Measurements from ENCODE around the gene PAQR4. TPM values are rescaled to one million over a fixed set of nuclear protein-coding genes. Genes with fewer than 3 reads are reported as not detected.

PAQR4 gene
- polyA plus RNA-seq, 1 of the 3 experiments (the other 2 are of a cell fraction): 8.8 TPM

DNA sequence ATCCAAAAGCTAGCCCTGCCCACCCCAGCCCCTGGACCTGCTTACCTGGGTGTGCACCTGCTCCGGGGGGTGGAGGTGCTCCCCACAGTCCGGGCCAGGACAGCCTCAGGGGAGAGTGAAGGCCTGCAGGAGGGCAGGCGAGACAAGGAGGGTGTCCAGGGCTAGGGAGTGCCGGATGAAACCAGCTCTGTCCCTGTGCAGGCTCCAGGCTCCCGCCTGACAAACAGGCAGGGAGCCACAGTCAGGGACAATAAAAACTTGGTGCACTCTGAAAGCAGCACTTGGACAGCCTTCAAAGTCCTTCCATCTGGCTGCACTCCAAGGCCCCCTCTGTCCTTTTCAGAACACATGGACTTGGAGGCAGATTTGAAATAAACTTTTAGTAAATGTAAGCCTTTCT lies 3.9 kb downstream of the PAQR4 start:
- no peaks in the 10 kb centered on the region for H3K9me2 ChIP-seq
- H4K20me1 ChIP-seq (ENCODE audit: insufficient read depth): peaks cover 31% of the 10 kb centered on the region; the same call in 1 of the 2 replicates
- peaks cover 8% of the 10 kb centered on the region for H3F3A ChIP-seq (replicated peaks; ENCODE audit: insufficient read depth)
- no peaks in the 10 kb centered on the region for H3K36me3 ChIP-seq (replicated peaks in 1 of 2; ENCODE audit: control insufficient read depth in 1 of 2, insufficient read depth in 2 of 2, low read length in 1 of 2)
- ChIA-PET CTCF (interaction anchor here (2.0 to 2.3 kb wide), 2 partner anchors 10 to 58 kb away, joined by 7 to 12 read pairs; partner anchors contain the start of gene KREMEN2), POLR2A (no interaction called here)
- H3K27me3 ChIP-seq (ENCODE audit: insufficient read depth): no peaks in the 10 kb centered on the region
- no peak overlapping the region for H3K9ac ChIP-seq
- no peak overlapping the region; a peak in 1 of 4 replicates for H3K27ac ChIP-seq (ENCODE audit: low read depth in 2 of 2, low read length in 1 of 2)
- no CpG with 5 or more reads among the region's 5 CpGs for WGBS (ENCODE audit: low lambda C conversion rate)
- H3K79me2 ChIP-seq (ENCODE audit: insufficient read depth): peaks cover 4% of the 10 kb centered on the region; the same call in 1 of the 2 replicates
- no peak for DNase-seq
- no peaks in the 10 kb centered on the region for H3K9me3 ChIP-seq
- no peak overlapping the region for H3K4me2 ChIP-seq
- H2AFZ ChIP-seq (ENCODE audit: low read depth): no peak overlapping the region
- TF ChIP-seq NFIC (IDR thresholded peaks at IDR 0.05; ENCODE audit: borderline replicate concordance) (no peak), RAD21 (IDR thresholded peaks at IDR 0.05; ENCODE audit: low read length) (no peak), GABPA (IDR thresholded peaks at IDR 0.05; ENCODE audit: low read depth) (no peak), MEF2A (IDR thresholded peaks at IDR 0.05; ENCODE audit: borderline replicate concordance, low read depth) (no peak), YY1 (IDR thresholded peaks at IDR 0.05; ENCODE audit: low read depth) (no peak), POLR2AphosphoS5 (IDR thresholded peaks at IDR 0.05; ENCODE audit: low read depth, low read length) (no peak), CHD2 (IDR thresholded peaks at IDR 0.05; ENCODE audit: low read length, partially characterized antibody) (no peak), CTCF (IDR thresholded peaks at IDR 0.05) (no peak), FOSL2 (IDR thresholded peaks at IDR 0.05; ENCODE audit: borderline replicate concordance, low read depth) (no peak), FOXJ3 (CRISPR knock-in tag; IDR thresholded peaks at IDR 0.05) (no peak), ELF1 (IDR thresholded peaks at IDR 0.05) (no peak), JUND (IDR thresholded peaks at IDR 0.05) (no peak), IRF3 (IDR thresholded peaks at IDR 0.05; ENCODE audit: low read depth, low read length) (no peak), SIN3A (IDR thresholded peaks at IDR 0.05; ENCODE audit: borderline replicate concordance, low read depth, low read length) (no peak), RCOR1 (IDR thresholded peaks at IDR 0.05; ENCODE audit: low read length) (no peak)
- peaks cover 0 to 36% of the 10 kb centered on the region in 2 experiments; a peak in 1 of 4 replicates for H3K4me1 ChIP-seq (ENCODE audit: control insufficient read depth in 1 of 2, insufficient read depth in 2 of 2, low read depth in 1 of 2, low read length in 1 of 2)
- no peak overlapping the region for H3K4me3 ChIP-seq (ENCODE audit: low read depth in 2 of 2, low read length in 1 of 2)

- H3K9me3 ChIP-seq: no peaks in the 10 kb centered on the region
- H3K9me2 ChIP-seq: no peaks in the 10 kb centered on the region
- H3K27ac ChIP-seq (ENCODE audit: low read depth in 2 of 2, low read length in 1 of 2): no peak overlapping the region; a peak in 1 of 4 replicates
- no peaks in the 10 kb centered on the region for H3K27me3 ChIP-seq (ENCODE audit: insufficient read depth)
- WGBS (ENCODE audit: low lambda C conversion rate): 96% methylated on average over 10 of the region's 17 CpGs
- H3K4me2 ChIP-seq: no peak overlapping the region
- DNase-seq: no peak
- POLR2A ChIA-PET: interaction anchor here (0.9 kb wide), 1 partner anchor 9 kb away, joined by 4 read pairs; no protein-coding TSS in a partner anchor
- no peak overlapping the region for H3K9ac ChIP-seq
- H3K79me2 ChIP-seq (ENCODE audit: insufficient read depth): peaks cover 4% of the 10 kb centered on the region; the same call in 1 of the 2 replicates
- peaks cover 0 to 31% of the 10 kb centered on the region in 2 experiments; a peak in 1 of 4 replicates for H3K4me1 ChIP-seq (ENCODE audit: control insufficient read depth in 1 of 2, insufficient read depth in 2 of 2, low read depth in 1 of 2, low read length in 1 of 2)
- peaks cover 31% of the 10 kb centered on the region; the same call in 1 of the 2 replicates for H4K20me1 ChIP-seq (ENCODE audit: insufficient read depth)
- H2AFZ ChIP-seq (ENCODE audit: low read depth): no peak overlapping the region
- peaks cover 8% of the 10 kb centered on the region for H3F3A ChIP-seq (replicated peaks; ENCODE audit: insufficient read depth)
- no peaks in the 10 kb centered on the region for H3K36me3 ChIP-seq (replicated peaks in 1 of 2; ENCODE audit: control insufficient read depth in 1 of 2, insufficient read depth in 2 of 2, low read length in 1 of 2)
- no peak overlapping the region for H3K4me3 ChIP-seq (ENCODE audit: low read depth in 2 of 2, low read length in 1 of 2)
- CTCF ChIA-PET: interaction anchor here (0.9 to 2.3 kb wide), 3 partner anchors 9 to 58 kb away, joined by 3 to 7 read pairs (median 6); no protein-coding TSS in a partner anchor
- no peak for TF ChIP-seq PBX3 (IDR thresholded peaks at IDR 0.05)
Measured at GRCh38 chr16:2973605-2974318, 4.6 kb downstream of the PAQR4 start.

Measured in SK-N-SH (cell line).